ENCODE results near the gene AIFM1. TPM values are rescaled to one million over a fixed set of nuclear protein-coding genes. Genes with fewer than 3 reads are reported as not detected.
A peak's percentile ranks its signal among the peaks of the same experiment; 100 is the strongest.

AIFM1 gene
- polyA plus RNA-seq, 1 experiment: 39.3 TPM

GRCh38 chrX:130121505-130121800 lies 44.2 kb downstream of the AIFM1 start:
- Histone ChIP-seq H3K4me3 (ENCODE audit: low read depth, low read length) (no peak overlapping the region), H3K27ac (ENCODE audit: low read depth, low read length) (peak overlapping the region; percentile 21), H3K9me3 (ENCODE audit: control insufficient read depth, insufficient read depth, low read length) (no peaks in the 10 kb centered on the region), H3K27me3 (ENCODE audit: control insufficient read depth, insufficient read depth, low read length) (no peaks in the 10 kb centered on the region)
- POLR2A ChIA-PET: interaction anchor here (1.0 to 1.4 kb wide), 2 partner anchors 44 kb away, joined by 3 read pairs; partner anchors contain the start of gene AIFM1
- DNase-seq (ENCODE audit: low read depth, low spot score): no peak
- no peak for TF ChIP-seq CTCF (IDR thresholded peaks at IDR 0.05; ENCODE audit: low read depth, low read length)
- CTCF ChIA-PET: interaction anchor here (0.6 to 2.1 kb wide), 6 partner anchors 9 to 61 kb away, joined by 3 to 12 read pairs (median 4); no protein-coding TSS in a partner anchor

DNA sequence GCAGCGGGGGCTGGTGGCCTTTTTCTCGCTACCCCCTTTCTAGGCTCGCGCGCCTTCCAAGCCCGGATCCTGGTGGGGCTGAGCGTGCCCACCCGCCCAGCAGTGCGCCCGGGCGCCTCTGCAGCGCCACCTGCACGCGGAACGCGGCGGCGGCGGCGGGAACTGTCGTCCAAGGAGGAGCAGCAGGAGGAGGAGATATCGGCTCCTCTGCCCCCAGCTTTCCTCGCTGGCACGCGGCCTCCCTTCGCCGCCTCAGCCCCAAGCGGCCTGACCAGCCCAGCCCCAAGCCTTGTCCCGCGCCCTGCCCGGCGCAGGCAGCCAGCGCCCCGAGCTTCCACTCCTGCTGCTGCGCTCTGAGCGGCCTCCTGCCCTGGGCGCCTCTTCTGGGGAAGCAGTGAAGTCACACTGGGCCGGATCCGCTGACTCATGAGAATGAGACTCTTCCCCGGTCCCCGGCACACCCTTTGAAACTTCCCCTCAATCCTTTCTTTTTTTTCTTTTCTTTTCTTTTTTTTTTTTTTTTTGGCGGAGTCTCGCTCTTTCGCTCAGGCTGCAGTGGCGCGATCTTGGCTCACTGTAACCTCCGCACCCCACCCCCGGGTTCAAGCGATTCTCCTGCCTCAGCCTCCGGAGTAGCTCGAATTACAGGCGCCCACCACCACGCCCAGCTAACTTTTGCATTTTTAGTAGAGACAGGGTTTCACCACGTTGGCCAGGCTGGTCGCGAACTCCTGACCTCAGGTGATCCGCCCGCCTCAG lies 44.7 kb downstream of the AIFM1 start:
- Histone ChIP-seq H3K27ac (ENCODE audit: low read depth, low read length) (peak overlapping the region; percentile 21), H3K9me3 (ENCODE audit: control insufficient read depth, insufficient read depth, low read length) (no peaks in the 10 kb centered on the region), H3K4me3 (ENCODE audit: low read depth, low read length) (peak overlapping the region; percentile 45), H3K27me3 (ENCODE audit: control insufficient read depth, insufficient read depth, low read length) (no peaks in the 10 kb centered on the region)
- ChIA-PET POLR2A (interaction anchor here (0.7 to 1.4 kb wide), 5 partner anchors 12 to 45 kb away, joined by 3 to 7 read pairs (median 3); partner anchors contain the start of gene AIFM1), CTCF (interaction anchor here (0.5 to 2.5 kb wide), 10 partner anchors 9 to 71 kb away, joined by 3 to 18 read pairs (median 3); no protein-coding TSS in a partner anchor)
- no peak for DNase-seq (ENCODE audit: low read depth, low spot score)
- peak; percentile 53 for TF ChIP-seq CTCF (IDR thresholded peaks at IDR 0.05; ENCODE audit: low read depth, low read length)

- CTCF ChIA-PET: interaction anchor here (0.5 to 2.5 kb wide), 4 partner anchors 12 to 71 kb away, joined by 3 to 18 read pairs (median 3); no protein-coding TSS in a partner anchor
- Histone ChIP-seq H3K9me3 (ENCODE audit: control insufficient read depth, insufficient read depth, low read length) (no peaks in the 10 kb centered on the region), H3K27me3 (ENCODE audit: control insufficient read depth, insufficient read depth, low read length) (no peaks in the 10 kb centered on the region), H3K4me3 (ENCODE audit: low read depth, low read length) (peak overlapping the region; percentile 27; the same call in 1 of the 2 replicates), H3K27ac (ENCODE audit: low read depth, low read length) (no peak overlapping the region)
- DNase-seq (ENCODE audit: low read depth, low spot score): no peak
- no peak for TF ChIP-seq CTCF (IDR thresholded peaks at IDR 0.05; ENCODE audit: low read depth, low read length)
- POLR2A ChIA-PET: interaction anchor here (0.7 to 1.4 kb wide), 5 partner anchors 12 to 45 kb away, joined by 3 to 7 read pairs (median 3); partner anchors contain the start of gene AIFM1
Measured at GRCh38 chrX:130120321-130120731, 45.3 kb downstream of the AIFM1 start.

DNA sequence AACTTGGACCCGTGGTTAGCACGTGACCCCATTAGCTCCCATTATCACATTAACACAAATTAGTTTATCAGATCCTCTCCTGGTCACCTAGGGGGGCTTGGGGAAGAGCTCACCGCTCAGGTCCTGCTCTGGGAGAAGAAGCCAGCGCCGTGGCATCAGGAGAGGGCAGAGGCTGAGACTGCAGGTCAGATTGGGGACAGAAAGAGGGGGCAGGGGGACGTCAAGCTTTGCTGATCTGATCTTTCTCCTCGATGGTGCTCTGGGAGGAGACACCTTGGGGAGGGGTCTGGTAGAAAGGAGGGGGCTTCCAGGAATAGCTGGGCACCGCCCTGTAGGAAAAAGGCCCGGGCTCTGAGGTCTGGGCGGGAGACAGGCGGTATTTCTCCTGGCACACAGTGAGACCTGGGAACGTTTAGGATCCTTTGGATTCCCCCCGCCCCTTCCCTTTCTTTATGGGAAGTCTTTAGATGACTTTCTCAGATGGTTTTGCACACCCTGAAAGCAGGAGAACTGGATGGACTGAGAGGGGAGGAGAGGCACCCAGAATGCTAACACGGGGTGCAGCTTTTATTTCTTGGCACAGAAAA lies 46.2 kb downstream of the AIFM1 start:
- DNase-seq (ENCODE audit: low read depth, low spot score): no peak
- Histone ChIP-seq H3K27ac (ENCODE audit: low read depth, low read length) (peak overlapping the region; percentile 89), H3K4me3 (ENCODE audit: low read depth, low read length) (peak overlapping the region; percentile 51), H3K27me3 (ENCODE audit: control insufficient read depth, insufficient read depth, low read length) (no peaks in the 10 kb centered on the region), H3K9me3 (ENCODE audit: control insufficient read depth, insufficient read depth, low read length) (no peaks in the 10 kb centered on the region)
- POLR2A ChIA-PET: interaction anchor here (0.6 to 1.4 kb wide), 3 partner anchors 8 to 52 kb away, joined by 3 to 6 read pairs (median 3); no protein-coding TSS in a partner anchor
- CTCF ChIA-PET: interaction anchor here (1.0 to 2.5 kb wide), 3 partner anchors 39 to 72 kb away, joined by 3 to 18 read pairs (median 8); no protein-coding TSS in a partner anchor
- TF ChIP-seq CTCF (IDR thresholded peaks at IDR 0.05; ENCODE audit: low read depth, low read length): no peak

Measured in AG04450 (cell line).